Left ventricle myocardium superior (tissue), 1 donor: ENCODE measurements around the gene LSM4. TPM values are rescaled to one million over a fixed set of nuclear protein-coding genes. Genes with fewer than 3 reads are reported as not detected.
A peak's percentile ranks its signal among the peaks of the same experiment; 100 is the strongest.

ENCODE experiments used
- ATAC-seq: fragments of 200-7000 bp; cut with Tn5 transposase; one replicate; pipeline ENCODE4 v1.9.1; 2020; ENCODE audit warnings: mild to moderate bottlenecking, moderate library complexity
- DNase-seq: peaks from one replicate; pipeline ENCODE4 v3.0.0-alpha.2; 2020
- intact Hi-C: fragments of 100-400 bp; cut with micrococcal nuclease; formaldehyde crosslinking; loops from one replicate; pipeline ENCODE4 v1.11.0; 2022
- total RNA-seq: library from RNA; stranded (reverse); fragmentation: NEBNext Ultra II Directional; extraction: Animal tissue kit (Norgen Biotek cat#: 25700); gene quantifications from one replicate; pipeline ENCODE4 v1.2.1, GENCODE V29; 2021
- donor health status: DM: no; HTN: yes; CAD: no; lungs with severe emphysema.

Gene LSM4
- total RNA-seq, 1 donor from 2014 or later = 98.0 TPM

DNA sequence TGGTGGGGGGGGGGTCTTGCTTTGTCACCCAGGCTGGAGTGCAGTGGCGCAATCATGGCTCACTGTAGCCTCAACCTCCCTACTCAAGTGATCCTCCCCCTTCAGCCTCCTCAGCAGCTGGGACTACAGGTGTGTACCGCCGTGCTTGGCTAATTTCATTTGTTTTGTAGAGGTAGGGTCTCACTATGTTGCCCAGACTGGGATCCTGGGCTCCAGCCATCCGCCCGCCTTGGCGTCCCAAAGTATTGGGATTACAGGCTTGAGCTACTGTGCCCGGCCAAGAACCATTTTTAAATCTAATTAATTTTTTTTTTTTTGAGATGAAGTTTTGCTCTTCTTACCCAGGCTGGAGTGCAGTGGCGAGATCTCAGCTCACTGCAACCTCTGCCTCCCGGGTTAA, 23.2 kb downstream of the LSM4 start:
- no peak for ATAC-seq
- intact Hi-C loops = no loop called here
- DNase-seq = no peak

DNA sequence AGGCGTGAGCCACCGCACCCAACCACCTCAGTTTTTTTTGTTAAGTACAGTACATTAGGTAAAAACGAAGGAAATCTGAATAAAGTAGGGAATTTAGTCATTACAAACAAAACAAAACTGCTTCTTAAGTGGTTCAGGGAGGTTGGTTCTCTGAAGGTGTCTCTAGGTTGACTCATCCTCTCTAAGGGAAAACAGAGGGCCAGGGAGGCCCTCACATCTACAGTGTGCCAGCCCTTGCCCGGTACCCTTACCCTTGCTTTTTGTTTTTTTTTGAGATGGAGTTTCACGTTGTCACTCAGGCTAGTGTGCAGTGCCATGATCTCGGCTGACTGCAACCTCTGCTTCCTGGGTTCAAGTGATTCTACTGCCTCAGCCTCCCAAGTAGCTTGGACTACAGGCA, 24.3 kb downstream of the LSM4 start:
- ATAC-seq = no peak
- no peak for DNase-seq
- intact Hi-C loops = no loop called here

DNA sequence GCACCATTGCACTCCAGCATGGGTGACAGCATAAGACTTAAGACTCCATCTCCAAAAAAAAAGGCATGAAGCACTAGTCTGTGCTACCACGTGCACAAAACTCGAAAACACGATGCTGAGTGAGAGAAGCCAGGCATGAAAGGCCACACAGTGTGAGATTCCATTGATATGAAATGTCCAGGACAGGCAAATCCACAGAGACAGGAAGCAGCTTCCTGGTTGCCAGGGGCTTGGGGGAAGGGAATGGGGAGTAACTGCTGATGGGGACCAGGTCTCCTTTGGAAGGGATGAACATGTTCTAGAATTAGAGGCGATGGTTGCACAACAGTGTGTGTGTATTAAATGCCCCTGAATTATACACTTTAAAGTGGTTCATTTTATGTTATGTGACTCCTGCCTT, 25.6 kb downstream of the LSM4 start:
- DNase-seq = no peak
- no peak for ATAC-seq
- intact Hi-C loops = no loop called here

DNA sequence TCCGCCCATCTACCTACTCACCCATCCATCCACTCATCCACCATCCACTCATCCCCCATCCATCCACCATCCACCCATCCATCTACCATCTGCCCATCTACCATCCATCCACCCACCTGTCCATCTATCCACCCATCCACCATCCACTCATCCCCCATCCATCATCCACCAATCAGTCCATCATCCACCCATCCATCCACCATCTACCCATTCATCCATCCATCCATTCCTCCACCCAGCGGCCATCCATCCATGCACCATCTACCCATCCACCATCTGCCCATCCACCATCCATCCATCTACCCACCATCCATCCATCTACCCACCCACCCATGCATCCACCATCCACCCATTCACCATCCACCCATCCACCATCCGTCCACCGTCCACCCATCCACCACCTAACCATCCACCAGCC, 27.8 kb downstream of the LSM4 start:
- intact Hi-C loops = no loop called here
- no peak for DNase-seq

DNA sequence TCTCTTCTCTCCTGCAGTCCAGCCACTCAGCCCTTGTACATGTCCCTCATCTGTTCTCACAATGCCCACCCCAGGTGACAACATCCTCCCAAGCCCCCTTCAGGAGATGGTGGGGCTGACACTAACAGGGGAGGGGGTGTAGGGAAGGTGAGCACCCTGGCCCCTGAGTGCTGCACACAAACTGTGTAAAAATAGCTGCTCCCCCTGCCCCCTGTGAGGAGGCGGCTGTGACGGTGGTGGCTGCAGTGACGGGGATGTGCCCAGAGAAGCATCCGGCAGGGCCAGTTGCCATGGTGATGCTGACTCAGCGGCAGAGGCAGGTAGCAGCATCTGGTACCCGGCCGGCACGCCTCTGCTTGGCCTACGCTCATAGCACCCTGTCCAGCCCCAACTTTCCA, 28.4 kb downstream of the LSM4 start:
- ATAC-seq (no peak), DNase-seq (peak; percentile 62)
- intact Hi-C loops = no loop called here

More for the DNA sequence above, 27.8 kb downstream of the LSM4 start:
- ATAC-seq = no peak

DNA sequence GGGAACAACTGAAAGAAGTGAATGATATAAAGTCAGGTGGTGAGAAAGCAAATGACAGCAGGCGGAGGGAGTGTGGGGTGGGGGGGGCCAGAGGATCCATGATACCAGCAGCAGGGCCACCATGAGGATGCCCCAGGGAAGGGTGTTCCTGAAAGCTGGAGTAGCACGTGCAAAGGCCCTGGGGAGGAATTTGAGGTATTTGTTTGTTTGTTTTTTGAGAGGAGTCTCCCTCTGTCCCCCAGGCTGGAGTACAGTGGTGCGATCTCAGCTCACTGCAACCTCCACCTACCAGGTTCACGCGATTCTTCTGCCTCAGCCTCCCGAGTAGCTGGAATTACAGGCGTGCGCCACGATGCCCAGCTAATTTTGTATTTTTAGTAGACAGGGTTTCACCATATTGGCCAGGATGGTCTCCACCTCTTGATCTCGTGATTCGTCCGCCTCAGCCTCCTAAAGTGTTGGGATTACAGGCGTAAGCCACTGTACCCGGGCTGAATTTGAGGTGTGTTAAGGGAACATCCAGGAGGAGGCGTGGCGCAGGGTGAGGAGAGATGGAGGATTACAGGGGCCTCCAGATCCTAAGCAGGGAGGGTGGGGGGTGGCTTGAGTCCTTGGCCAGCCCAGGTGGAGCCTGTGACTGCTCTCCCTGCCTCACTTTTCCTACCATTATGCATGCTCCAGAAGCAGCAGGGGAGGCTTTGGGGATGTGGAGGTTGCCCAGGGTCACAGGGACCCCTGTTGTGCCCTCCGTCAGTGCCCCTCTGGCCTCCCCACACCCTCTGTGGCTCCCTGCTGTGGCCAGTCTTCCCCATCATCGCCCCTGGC, 29.0 kb downstream of the LSM4 start:
- intact Hi-C loops = no loop called here
- DNase-seq (no peak), ATAC-seq (no peak)

DNA sequence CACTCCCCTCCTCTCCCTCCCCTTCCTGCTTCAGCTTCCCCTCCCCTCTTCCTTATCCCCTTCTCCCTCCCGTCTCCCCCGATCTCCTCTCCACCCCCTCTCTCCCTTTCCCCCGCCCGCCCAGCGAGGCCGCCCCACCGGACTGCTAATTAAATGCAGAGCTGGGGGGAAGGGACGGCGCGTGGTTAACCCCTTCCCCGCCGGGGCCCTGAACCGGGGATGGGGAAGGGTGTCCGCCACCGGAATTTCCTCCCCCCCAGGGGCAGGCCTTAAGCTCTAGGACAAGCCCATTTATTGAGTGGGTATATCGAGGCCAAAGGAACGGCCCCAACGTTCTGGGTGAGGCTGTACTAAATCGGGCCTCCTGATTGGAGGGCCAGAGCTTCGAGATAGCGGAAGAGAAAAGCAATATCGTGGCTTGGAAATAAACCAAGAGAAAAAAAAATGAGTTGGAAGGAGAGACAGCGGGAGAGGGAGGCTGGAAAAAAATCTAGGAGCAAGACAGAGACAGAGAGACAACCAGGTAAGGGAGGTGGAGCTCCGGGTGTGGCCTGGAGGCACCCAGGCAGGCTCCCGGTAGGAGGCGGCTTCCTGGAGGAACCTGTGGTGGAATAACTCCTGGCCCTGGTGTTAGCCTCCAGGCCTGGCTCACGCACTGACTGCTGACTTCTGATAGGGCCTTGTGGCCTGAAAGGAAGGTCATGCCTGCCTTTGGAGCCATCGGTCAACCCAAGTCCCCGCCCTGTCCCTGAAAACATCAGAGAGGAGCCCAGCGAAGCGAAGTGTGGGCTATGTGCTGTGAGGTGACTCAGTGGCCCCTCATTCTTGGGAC, 29.9 kb downstream of the LSM4 start:
- ATAC-seq = peak; percentile 76
- DNase-seq = peak; percentile 92
- intact Hi-C loops = no loop called here

DNA sequence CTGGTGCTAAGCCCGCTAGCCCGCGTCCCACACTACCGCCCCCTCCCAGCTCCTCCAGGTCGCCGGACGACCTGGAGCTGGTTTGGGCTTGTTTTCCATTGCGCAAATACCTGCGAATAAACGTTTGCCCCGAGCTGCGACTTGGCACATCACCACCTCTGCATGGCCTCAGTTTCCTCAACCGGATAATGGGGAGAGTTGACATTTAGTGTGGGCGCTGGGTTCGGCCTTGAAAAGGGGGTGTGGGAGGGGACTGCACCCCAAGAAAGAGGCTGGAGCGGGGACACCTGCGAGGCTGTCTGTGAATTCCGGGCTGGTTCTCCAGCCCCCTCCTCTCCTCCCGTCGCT, 30.4 kb downstream of the LSM4 start:
- ATAC-seq (no peak), DNase-seq (no peak)
- intact Hi-C loops = no loop called here

DNA sequence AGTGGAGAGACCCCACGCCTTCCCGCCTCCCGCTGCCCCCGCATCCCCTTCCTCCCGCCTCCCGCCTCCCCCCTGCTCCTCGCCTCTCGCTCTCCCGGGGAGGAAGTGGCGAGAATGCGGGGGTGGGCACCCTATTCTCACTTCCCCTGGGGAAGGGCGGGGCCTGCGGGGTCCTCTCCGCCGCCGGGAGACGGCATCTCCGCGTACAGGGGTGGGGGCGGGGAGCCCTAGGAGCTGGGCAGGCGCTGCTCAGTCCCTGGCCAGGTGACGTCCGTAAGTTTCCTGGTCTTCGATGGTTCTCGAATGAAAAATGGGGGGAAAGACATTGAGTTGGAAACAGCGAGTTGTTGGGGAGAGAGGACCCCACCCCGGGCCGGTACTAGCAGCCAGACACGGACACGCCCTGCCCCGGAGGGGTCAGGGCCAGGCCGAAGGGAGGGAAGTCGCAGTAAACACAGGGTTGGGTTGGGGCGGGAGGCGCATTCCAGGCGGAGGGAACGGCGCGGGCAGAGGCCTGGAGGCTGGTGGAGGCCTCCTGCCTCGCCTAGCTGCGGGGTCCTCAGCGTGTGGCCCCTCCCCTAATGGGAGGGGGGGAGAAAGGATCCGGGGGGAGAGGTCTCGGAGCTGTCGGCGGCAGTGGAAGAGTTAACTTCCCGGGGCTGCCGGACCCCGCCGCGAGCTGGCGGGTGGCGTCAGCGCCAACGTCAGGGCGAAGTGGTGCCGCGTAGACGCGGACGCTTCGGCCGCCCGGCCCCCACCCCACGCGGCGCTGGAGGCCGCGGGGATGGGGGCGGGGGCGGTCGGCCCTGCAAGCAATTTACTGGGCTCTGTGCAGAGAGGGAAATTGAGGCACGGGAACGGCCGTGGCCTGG, 31.1 kb downstream of the LSM4 start:
- intact Hi-C loops = no loop called here
- DNase-seq (peak; percentile 90), ATAC-seq (peak; percentile 84)

DNA sequence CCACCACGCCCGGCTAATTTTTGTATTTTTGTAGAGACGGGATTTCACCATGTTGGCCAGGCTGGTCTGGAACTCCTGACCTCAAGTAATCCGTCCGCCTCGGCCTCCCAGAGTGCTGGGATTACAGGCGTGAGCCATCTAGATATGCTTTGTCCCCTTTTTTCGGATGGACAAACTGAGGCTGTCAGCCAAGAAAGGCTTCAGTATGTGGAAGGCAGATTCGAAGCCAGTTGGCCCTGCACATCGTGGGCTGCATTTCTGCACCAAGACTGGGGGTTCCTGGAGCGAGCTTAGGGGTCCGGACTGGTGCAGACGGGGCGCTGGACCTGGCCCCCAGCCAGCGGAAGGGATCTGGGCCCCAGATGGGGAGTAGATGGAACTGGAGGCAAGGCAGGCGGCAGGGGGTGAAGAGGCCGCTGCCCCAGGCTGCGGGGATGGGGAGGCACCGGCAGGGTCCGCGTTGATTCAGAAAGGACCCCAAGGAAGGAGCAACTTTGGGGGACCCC, 31.8 kb downstream of the LSM4 start:
- intact Hi-C loops = no loop called here
- peak; percentile 57 for DNase-seq
- no peak for ATAC-seq

DNA sequence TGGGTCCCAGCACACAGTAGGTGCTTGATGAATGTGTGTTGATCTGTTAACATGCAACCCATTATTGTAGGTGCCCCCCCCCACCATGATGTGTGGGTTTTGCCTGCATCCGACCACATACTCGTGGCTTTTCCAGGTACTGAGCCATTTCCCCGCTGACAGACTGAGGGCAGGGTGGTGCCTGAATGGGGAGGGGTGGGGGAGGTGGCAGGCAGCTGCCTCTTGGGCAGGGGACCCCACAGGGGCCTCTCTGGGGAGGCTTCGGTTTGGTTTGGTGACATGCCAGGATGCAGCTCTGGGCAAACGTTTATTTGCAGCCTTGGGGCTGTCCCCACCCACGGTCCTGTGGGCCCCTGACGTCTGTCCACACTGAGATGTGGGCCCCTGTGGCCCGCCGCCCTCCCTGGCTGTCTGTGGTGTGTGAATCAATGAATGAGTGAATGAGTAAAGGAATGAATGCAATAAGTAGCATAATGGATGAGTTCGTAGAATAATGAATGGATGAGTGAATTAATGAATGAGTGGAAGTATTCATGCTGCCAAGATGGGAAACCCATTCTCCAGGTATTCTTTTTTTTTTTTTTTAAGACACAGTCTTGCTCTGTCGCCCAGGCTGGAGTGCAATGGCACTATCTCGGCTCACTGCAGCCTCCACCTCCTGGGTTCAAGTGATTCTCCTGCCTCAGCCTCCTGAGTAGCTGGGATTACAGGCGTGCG, 32.4 kb downstream of the LSM4 start:
- intact Hi-C loops = no loop called here
- DNase-seq (no peak), ATAC-seq (no peak)

DNA sequence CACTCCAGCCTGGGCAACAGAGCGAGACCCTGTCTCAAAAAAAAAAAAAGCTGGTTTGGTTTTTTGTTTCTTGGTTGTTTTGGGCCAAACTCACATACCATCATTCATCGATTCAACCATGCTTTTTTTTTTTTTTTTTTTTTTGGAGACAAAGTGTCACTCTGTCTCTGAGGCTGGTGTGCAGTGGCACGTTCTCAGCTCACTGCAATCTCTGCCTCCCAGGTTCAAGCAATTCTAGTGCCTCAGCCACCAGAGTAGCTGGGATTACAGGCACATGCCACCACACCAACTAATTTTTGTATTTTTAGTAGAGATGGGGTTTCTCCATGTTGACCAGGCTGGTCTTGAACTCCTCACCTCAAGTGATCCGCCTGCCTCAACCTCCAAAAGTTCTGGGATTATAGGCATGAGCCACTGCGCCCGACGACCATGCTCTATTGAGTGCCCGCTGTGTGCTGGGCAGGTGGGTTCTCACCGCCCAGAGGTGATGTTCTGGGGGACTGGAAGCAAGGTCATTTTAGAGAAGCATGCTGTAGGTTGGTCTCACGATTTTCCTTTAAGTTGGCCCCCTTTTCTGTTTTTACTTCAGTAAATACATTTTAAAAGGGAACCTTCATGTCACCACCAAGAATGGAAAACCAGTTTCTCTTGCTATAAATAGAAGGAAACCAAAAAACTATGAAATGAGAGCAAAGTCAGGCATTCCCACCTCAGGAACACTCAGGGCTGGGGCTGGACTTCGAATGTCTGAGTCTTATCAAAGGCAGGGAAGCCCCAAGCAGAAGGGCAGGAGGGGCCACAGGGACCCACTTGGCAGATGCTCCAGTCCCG, 33.2 kb downstream of the LSM4 start:
- no peak for DNase-seq
- intact Hi-C loops = no loop called here
- ATAC-seq = no peak

DNA sequence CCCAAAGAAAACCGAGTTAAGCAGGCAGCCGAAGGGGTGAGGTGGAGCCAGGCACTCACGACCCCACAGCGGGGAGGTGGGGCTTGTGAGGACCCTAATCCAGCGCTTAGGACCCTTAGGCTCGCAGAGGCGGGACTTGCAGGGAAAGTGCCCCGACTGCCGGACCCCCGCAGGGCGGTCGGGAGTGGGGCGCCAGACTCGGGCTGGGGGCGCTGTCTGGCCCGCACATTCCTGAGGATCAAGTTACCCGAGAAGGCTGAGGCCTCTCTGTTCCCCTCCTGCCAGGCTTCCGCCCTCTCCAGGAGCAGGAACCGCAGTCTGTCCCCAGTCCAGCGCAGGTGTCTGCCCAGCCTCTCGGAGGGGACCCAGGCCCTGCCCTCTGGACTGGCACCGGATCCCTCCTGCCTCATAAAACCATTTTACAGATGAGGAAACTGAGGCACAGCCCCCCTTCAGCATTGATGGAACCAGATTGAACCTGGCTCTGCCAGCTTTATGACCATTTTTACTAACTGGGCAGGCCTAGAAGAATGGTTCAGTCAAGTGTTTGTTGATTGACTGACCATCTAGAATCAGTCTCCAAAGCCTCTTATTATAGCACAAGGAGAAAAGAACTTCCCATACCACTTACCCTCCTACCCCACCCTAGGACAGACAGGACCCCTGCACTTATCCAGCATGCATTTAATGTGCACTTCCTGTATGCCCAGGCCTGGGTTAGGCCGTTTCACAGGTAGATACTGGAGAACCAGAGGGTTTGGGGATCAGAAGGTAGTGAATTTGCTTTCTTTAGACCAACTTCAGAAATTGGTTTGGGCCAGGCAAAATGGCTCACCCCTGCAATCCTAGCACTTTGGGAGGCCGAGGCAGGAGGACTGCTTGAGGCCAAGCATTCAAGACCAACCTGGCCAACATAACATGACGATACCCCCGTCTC, 34.8 kb downstream of the LSM4 start:
- DNase-seq (no peak), ATAC-seq (no peak)
- intact Hi-C loops = no loop called here

DNA sequence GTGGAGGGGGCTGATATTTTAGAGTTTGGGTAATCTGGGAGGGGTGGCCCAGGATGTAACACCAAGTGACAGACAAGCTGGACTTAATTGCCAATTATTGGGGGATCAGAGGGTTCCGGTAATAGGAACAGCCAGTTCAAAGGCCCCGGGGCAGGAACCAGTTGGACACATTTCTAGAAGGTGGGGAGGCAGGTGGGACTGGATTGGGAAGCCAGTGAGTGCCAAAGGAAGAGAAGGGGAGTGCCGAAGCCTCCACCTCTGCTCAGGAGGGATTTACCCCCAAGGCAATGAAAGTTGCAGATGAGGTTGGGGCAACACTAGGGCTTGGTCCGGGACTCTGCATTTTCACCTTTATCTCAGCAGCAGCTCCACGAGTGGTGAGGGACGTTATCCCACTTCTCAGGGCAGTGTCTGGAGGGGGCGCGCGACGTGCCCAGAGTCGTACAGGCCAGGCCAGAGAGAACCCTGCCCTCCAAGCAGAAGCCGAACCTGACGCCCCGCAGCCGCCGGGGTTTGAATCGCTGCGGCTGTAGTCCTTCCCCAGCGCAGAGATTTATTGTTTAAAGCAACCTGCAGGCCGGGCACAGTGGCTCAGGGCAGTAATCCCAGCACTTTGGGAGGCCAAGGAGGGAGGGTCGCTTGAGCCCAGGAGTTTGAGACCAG, 35.8 kb downstream of the LSM4 start:
- intact Hi-C loops = no loop called here
- DNase-seq (no peak), ATAC-seq (no peak)

DNA sequence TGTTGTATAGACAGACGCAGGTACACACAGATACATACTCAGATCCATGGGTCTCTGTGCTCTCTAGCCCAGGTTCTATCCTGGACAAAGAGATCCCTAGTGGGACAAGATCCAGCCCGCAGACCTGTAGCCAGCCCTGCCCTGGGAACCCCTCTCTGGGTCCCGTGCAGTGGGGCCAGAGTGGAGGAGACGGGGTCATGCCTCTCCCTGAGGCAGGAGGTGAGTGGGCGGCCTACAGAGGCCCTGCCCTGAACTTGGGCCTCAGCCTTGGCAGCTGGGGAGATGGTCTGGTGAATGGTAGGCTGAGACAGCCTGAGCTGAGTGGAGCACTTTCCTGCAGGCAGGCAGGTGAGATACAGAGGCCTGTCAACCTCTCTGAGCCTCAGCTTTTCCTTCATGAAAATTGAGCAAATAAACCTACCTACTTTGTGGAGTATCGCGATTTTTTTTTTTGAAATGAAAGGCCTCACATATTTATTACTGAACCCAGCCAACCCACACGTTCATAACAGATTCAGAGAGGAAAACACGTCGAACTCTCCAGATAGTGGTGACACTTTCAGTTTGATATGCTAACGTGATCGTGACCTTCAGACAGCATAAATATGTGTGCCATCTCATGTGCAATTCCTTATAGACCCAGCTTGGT, 38.0 kb downstream of the LSM4 start:
- ATAC-seq = no peak
- no peak for DNase-seq
- intact Hi-C loops = no loop called here

DNA sequence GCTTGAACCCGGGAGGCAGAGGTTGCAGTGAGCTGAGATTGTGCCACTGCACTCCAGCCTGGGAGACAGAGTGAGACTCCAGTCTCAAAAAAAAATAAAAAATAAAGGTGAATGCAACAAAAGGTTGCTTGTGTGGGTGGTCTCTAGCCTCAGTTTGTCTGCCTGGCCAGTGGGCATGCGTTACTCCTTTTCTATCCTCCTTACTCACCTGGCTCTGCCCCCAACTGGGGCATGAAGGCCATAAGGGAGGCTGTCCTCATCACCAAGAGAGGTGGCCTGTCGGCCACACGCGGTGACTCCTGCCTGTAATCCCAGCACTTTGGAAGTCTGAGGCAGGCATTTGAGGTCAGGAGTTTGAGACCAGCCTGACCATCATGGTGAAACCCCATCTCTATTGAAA, 39.5 kb downstream of the LSM4 start:
- ATAC-seq (no peak), DNase-seq (no peak)
- intact Hi-C loops = no loop called here
